Activated CD4-positive, alpha-beta T cell treated with anti-CD3 and anti-CD28 coated beads, Interleukin-2, amount 50 U/mL, for 16 hours (primary cell): ENCODE results near the gene PPP4R4.

Source experiments
- DNase-seq: peaks from one replicate; pipeline ENCODE4 v3.0.0-alpha.2; 2020

PPP4R4 gene, protein sequence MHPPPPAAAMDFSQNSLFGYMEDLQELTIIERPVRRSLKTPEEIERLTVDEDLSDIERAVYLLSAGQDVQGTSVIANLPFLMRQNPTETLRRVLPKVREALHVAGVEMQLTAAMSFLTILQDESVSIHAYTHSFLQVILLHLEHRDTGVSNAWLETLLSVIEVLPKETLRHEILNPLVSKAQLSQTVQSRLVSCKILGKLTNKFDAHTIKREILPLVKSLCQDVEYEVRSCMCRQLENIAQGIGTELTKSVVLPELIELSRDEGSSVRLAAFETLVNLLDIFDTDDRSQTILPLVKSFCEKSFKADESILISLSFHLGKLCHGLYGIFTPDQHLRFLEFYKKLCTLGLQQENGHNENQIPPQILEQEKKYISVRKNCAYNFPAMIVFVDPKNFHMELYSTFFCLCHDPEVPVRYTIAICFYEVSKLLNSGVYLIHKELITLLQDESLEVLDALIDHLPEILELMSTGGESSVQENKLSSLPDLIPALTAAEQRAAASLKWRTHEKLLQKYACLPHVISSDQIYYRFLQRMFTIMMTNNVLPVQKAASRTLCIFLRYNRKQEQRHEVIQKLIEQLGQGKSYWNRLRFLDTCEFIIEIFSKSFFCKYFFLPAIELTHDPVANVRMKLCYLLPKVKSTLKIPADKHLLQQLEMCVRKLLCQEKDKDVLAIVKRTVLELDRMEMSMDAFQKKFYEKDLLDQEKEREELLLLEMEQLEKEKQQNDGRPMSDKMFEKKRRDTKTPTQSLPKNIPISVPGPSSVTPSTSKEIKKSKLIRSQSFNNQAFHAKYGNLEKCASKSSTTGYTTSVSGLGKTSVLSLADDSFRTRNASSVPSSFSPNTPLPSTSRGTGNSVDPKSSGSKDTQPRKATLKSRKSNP

GRCh38 chr14:94173885-94174603, at the start of gene PPP4R4:
PPP4R4 (plus strand) TSS chr14:94174322; CDS start chr14:94174466, 144 bp downstream.
- DNase-seq = peak; percentile 88

DNA sequence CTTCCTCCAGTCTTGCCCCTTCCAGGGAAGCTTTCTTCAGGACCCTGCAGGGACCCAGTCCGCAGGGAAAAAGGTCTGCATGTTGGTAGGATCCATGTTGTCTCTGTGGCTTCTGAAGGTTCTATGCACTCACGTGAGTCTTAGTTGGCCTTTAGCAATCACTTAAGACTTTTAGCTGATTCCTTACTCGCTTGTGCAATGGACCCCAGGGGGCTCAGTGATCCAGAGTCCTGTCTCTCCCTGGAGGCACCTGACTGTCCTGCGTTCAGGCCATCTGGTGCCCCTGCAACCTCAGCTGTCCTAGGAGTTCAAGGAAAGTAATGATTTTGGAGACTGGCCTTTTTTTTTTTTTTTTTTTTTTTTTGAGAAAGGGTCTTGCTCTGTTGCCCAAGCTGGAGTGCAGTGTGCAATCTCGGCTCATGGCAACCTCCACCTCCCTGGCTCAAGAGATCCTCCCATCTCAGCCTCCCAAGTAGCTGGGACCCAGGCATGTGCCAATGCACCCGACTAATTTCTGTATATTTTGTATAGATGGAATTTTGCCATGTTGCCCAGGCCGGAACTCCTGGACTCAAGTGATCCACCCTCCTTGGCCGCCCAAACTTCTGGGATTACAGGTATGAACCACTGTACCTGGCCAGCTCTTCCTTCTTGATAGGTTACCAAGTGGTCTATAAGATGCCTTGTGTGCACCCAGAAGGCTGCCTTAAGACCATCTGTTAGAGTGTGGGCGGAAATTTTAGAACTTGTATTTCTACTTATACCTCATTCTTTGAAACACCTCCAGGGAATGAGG, 49.3 kb upstream of the PPP4R4 start:
- DNase-seq = no peak

GRCh38 chr14:94125659-94126418, 48.3 kb upstream of the PPP4R4 start:
- no peak for DNase-seq

DNA sequence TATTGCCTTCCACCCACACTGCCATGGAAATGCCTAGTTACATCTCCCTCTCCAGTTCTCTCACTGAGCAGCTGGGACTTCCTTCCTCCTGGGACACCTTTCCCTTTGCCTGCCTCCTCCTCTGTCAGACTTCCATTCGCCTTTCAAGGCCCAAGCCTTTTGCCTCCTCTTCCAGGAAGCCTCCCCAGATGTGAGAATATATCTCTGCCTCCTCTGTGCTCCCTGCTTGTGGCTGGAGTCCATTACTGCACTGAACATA, 47.8 kb upstream of the PPP4R4 start:
- DNase-seq = no peak

DNA sequence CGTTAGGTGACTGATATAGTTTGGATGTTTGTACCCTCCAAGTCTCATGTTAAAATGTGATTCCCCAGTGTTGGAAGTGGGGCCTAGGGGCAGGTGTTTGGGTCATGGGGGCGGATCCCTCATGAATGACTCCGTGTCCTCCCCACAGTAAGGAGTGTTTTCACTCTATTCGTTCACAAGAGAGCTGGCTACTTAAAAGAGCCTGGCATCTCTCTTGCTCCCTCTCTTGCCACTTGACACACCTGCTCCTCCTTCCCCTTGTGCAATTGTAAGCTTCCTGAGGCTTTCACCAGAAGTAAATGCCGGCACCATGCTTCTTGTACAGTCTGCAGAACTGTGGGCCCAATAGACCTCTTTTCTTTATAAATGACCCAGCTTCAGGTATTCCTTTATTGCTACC, 47.3 kb upstream of the PPP4R4 start:
- DNase-seq = no peak

DNA sequence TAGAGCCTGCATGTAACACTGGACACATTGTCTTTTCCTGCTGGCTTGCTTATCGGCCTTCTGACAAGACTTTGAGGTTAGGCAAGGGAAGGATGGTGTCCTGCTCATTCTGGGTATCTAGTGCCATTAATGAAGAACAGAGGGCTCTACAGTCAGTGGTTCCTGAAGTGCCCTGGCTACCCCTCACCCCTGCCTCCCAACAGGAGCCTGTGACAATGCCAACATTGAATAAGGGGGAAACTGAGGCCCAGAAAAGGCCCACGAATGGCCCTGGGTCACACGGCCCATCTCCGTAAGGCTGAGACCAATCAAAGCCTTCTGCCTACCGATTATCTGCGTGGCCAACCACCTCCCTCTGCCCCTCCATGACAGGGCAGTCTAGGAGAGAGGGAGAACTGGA, 46.8 kb upstream of the PPP4R4 start:
- no peak for DNase-seq

- no peak for DNase-seq
These were observed 45.8 kb upstream of the PPP4R4 start for GRCh38 chr14:94128216-94128839.

- peak; percentile 77 for DNase-seq
These were observed 44.9 kb upstream of the PPP4R4 start, which contains the start of gene IFI27L2 for GRCh38 chr14:94129111-94129757. IFI27L2 (minus strand) TSS chr14:94129604; CDS start chr14:94129564, 40 bp downstream.

DNA sequence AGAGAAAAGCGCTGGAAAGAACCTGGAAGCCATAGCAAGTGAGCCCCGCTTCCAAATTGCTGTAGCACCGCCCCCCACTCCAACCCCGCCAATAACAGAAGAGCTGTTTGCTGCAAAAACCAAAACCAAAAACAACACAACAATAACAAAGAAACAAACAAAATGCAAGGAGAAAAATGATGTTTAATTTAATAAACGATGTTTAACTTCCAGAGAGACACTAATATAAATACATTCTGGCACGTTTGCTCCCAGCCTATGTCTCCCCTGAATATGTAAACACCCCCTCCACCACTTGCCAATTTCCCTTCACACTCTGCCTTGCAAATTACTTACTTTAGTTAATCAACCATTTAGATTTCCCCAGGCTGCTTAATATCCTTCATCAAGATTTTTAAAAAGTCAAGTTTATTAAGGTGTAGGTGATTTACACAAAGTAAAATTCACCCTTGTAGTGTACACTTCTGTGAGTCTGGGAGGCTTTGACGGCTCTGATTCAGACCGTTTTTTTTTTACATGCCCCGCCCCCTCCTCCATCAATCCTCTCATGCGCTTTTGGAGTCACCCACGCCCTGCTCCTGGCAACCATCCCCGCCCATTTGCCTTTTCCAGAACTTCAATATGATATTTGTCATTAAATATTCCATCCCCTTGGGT, 44.2 kb upstream of the PPP4R4 start:
- peak; percentile 28 for DNase-seq

GRCh38 chr14:94132285-94132887, 41.7 kb upstream of the PPP4R4 start:
- DNase-seq = peak; percentile 79

DNA sequence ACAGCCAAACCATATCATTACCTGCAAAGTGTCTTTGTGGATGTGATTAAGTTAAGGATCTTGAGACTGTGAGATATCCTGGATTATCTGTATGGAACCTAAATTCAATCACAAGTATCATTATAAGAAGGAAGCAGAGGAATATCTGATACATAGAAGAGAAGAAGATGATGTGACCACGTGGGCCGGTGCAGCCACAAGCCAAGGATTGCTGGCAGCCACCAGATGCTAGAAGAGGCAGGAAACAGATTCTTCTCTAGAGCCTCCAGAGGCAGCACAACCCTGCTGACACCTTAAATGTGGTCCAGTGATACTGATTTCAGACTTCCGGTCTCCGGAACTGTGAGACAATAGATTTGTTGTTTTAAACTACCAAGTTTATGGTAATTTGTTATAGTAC, 38.6 kb upstream of the PPP4R4 start:
- DNase-seq = no peak

DNA sequence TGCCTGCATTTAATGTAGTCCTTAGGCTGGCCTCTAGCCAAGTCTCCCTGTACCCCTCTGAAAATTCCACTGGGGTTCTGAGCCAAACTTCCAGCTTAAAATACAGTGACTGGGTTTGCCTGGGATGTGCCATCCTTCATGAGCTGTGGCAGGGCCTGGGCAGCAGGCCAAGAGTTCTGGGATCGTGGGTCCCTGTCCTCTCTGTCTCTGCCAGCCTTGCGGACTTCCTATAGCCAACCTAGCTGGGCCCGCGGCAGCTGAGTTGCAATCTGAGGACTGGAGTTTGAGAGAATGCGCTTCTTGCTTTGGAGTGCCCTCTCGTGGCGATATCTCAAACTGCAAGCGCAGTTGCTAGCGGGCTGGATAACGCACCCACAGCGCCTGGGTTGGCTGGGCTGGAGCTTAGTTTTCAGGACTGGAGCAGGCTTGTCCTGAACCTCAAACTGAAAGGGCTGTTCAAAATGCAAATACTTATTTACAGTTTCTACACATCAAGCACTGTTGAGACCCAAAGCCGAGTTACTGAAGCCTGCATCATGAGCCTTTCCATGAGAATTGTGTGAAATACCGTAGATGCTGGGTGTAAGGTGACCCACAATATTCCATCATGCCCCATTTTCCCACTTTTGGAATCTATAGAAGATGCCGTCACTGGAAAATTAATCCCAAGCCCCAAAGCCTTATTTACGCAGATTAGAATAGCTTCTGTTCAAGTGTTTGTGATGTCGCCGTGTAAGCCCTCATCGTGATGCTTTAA, 37.4 kb upstream of the PPP4R4 start:
- peak; percentile 88 for DNase-seq

DNA sequence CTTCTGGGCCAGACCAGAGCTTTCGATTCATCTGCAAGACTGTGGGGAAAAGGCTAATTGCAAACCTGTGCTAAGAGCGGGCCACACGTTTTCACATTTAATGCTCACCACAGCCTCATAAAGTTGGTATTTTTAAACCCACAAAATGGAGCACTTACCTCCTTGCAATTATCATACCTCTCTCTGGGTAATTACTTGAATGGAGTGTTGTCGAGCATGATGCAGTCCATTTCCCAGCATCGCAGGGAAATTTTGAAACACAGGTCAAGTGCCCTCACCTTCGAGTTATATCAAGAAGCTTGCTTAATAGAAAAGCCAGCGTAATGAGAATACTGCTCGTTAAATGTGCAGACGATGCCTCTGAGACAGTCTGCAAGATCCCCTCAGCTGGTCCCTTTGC, 35.9 kb upstream of the PPP4R4 start:
- no peak for DNase-seq

- no peak for DNase-seq
These were observed 35.1 kb upstream of the PPP4R4 start for GRCh38 chr14:94139006-94139405.

GRCh38 chr14:94139421-94139820, 34.7 kb upstream of the PPP4R4 start:
- no peak for DNase-seq

DNA sequence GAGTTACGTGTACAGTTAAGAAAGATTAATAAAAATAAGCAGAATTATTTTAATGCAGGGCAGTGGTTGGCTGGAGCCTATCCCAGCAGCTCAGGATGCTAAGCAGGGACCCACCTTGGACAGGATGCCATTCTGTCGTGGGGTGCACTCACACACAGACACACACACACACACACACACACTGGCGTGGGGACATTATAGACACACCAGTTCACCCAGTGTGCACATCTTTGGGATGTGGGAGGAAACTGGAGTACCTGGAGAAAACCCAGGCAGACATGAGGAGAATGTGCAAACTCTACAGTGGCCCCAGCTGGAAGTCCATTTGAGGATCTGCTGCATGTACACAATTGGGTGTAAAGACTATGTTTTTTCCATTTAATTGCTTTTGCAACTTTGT, 31.9 kb upstream of the PPP4R4 start:
- no peak for DNase-seq

DNA sequence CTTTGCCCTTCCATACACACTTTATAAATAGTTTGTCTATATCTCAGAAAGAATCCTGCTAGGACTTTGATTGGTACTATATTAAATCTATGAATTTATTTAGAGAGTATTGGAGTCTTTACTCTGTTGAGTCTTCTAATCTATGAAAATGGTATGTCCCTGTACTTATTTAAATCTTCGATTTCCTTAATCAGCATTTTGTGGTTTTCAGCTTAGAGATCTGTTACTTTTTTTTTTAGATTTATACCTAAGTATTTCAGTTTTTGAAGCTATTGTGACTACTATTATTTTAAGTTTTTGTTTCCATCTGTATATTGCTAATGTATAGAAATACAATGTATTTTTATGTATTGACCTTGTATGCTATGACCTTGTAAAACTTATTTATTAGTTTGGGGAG, 31.3 kb upstream of the PPP4R4 start:
- no peak for DNase-seq

DNA sequence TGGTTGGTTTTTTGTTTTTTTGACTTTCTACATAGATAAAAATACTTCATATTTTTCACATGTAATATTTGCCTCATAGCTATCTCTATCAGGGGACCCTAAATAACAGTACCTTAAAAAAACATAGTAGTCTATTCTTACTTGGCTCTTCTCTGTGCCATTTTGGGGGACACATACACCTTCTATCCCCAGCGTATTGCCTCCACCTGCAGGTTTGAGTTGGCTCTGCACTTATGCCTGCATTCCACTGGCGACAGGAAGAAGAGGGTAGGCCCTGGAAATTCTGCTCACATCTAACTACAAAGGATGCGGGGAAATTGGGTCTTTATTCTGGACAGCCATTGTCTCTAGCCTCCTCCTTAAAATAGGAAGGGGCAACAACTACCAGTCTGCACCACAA, 30.9 kb upstream of the PPP4R4 start:
- no peak for DNase-seq

DNA sequence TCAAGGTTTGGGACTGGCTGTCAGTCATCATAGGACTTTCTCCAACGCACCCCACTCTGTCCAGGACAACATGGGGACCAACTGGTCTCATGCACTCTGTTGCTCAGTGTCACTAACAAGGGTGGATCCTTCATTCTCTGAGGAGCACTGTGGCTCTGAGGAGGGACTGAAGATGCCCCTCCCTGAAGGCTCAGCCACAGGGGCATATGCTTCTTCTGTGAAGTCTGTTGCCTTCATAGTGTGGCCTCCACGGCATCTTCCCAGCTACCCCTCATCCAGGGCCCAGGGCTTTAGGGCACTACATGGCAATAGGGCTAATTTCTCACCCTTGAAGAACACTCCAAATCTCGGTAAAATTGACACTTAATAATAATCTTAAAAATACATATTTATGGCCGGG, 30.4 kb upstream of the PPP4R4 start:
- DNase-seq = no peak
